Islet precursor cell (in vitro differentiated cells): ENCODE data around the gene DNLZ.
"Not testable (repeated sequence)": the region's sequence is repeated elsewhere in the genome, so short reads cannot be mapped to it uniquely, and the experiment has no call there.

Experiments used
- DNase-seq: peaks from one replicate; pipeline ENCODE4 v3.0.0-alpha.2; 2018

Gene DNLZ

GRCh38 chr9:136363106-136363948 is at the start of gene DNLZ:
TSS of gene DNLZ (minus strand) at chr9:136363744. CDS start at chr9:136363714, 30 bp downstream.
- peak; percentile 99 for DNase-seq

- DNase-seq = no peak
These were observed 49.4 kb upstream of the DNLZ start for GRCh38 chr9:136412962-136413361.

GRCh38 chr9:136411378-136411777 is 47.8 kb upstream of the DNLZ start:
- DNase-seq = no peak

- DNase-seq = peak; percentile 92
These were observed 47.1 kb upstream of the DNLZ start, which contains the start of the genes ENTR1 and PMPCA for GRCh38 chr9:136410500-136411287. TSS of gene ENTR1 (minus strand) at chr9:136410614. CDS start at chr9:136410397, 217 bp downstream. TSS of gene PMPCA (plus strand) at chr9:136410658. CDS start at chr9:136410669, 11 bp downstream.

GRCh38 chr9:136409557-136410455 is 46.3 kb upstream of the DNLZ start:
- peak; percentile 62 for DNase-seq

GRCh38 chr9:136407911-136408310 is 44.4 kb upstream of the DNLZ start:
- no peak for DNase-seq

GRCh38 chr9:136407061-136407460 is 43.5 kb upstream of the DNLZ start:
- not testable (repeated sequence) for DNase-seq

GRCh38 chr9:136405904-136406303 is 42.4 kb upstream of the DNLZ start:
- DNase-seq = not testable (repeated sequence)

- no peak for DNase-seq
These were observed 41.9 kb upstream of the DNLZ start for GRCh38 chr9:136405481-136405880.

- DNase-seq = no peak
These were observed 41.2 kb upstream of the DNLZ start for GRCh38 chr9:136404801-136405136.

- DNase-seq = no peak
These were observed 40.6 kb upstream of the DNLZ start for GRCh38 chr9:136403915-136404800.

- DNase-seq = no peak
These were observed 40.0 kb upstream of the DNLZ start for GRCh38 chr9:136403538-136403914.

GRCh38 chr9:136402067-136402466 is 38.5 kb upstream of the DNLZ start:
- DNase-seq = no peak

- DNase-seq = no peak
These were observed 37.8 kb upstream of the DNLZ start for GRCh38 chr9:136401173-136401922.

- DNase-seq = peak; percentile 91
These were observed 36.7 kb upstream of the DNLZ start, which contains the start of gene SNAPC4 for GRCh38 chr9:136400038-136400834. TSS of gene SNAPC4 (minus strand) at chr9:136400170. CDS start at chr9:136398428, 1,742 bp downstream.

- DNase-seq = no peak
These were observed 35.9 kb upstream of the DNLZ start for GRCh38 chr9:136399176-136400037.

- no peak for DNase-seq
These were observed 34.7 kb upstream of the DNLZ start for GRCh38 chr9:136398286-136398685.

GRCh38 chr9:136397643-136398042 is 34.1 kb upstream of the DNLZ start:
- DNase-seq = no peak

- DNase-seq = no peak
These were observed 32.6 kb upstream of the DNLZ start for GRCh38 chr9:136396219-136396515.
